HepG2 (cell line): ENCODE results near the gene METTL15. TPM values are rescaled to one million over a fixed set of nuclear protein-coding genes. Genes with fewer than 3 reads are reported as not detected.

Source experiments
- CEBPZ ChIP-seq: IDR thresholded peaks from 2 replicates; pipeline ENCODE4 v1.6.1; 2012; ENCODE audit warnings: low read length, improper control_type of control experiment
- HOXA5 ChIP-seq: sonication (generic); formaldehyde crosslinking; IDR thresholded peaks from 2 replicates; pipeline ENCODE4 v1.4.0; 2020; ENCODE audit warnings: missing genetic modification reagents
- KLF12 ChIP-seq: sonication (generic); formaldehyde crosslinking; IDR thresholded peaks from 2 replicates; pipeline ENCODE4 v1.4.0; 2020; ENCODE audit warnings: missing genetic modification reagents, borderline replicate concordance
- MED13 ChIP-seq: sonication (generic); formaldehyde crosslinking; IDR thresholded peaks from 2 replicates; pipeline ENCODE4 v1.5.0; 2020; ENCODE audit warnings: missing genetic modification reagents
- NAIF1 ChIP-seq: sonication (generic); formaldehyde crosslinking; IDR thresholded peaks from 2 replicates; pipeline ENCODE4 v1.5.0; 2020; ENCODE audit warnings: mild to moderate bottlenecking, missing genetic modification reagents, borderline replicate concordance
- SP4 ChIP-seq: sonication (generic); formaldehyde crosslinking; IDR thresholded peaks from 2 replicates; pipeline ENCODE4 v1.8.1; 2023; ENCODE audit warnings: mild to moderate bottlenecking, missing genetic modification reagents
- SUZ12 ChIP-seq: fragments of 150-350 bp; IDR thresholded peaks from 2 replicates; pipeline ENCODE4 v1.6.1; 2014; ENCODE audit warnings: low read depth, low read length
- ZKSCAN1 ChIP-seq: fragments of 150-350 bp; IDR thresholded peaks from 2 replicates; pipeline ENCODE4 v1.6.1; 2014; ENCODE audit warnings: low read length
- ZNF549 ChIP-seq: sonication (generic); formaldehyde crosslinking; IDR thresholded peaks from 2 replicates; pipeline ENCODE4 v1.5.0; 2020; ENCODE audit warnings: missing genetic modification reagents
- ZNF589 ChIP-seq: sonication (generic); formaldehyde crosslinking; conservative IDR thresholded peaks from 2 replicates; pipeline ENCODE4 v1.8.0; 2022; ENCODE audit warnings: mild to moderate bottlenecking, moderate library complexity, missing genetic modification reagents
- ZNF773 ChIP-seq: sonication (generic); formaldehyde crosslinking; IDR thresholded peaks from 2 replicates; pipeline ENCODE4 v1.4.0; 2020; ENCODE audit warnings: missing genetic modification reagents, borderline replicate concordance
- ZNF792 ChIP-seq: IDR thresholded peaks from 2 replicates; pipeline ENCODE4 v1.6.1; 2016
- polyA plus RNA-seq, 8 experiments: library from polyadenylated mRNA; depleted of rRNA in 3 of 8; stranded (reverse) in 7 of 8; unstranded in 1 of 8; fragments of >200 nt; fragmentation: Illumina TruSeq in 4 of 8; extraction: Trizol in 4 of 8; gene quantifications; 2 replicates each; pipeline versions ENCODE4 v1.2.1 to v1.2.3, GENCODE V29; 2011 to 2016; ENCODE audit warnings: low read depth in 4 of 8, missing spikeins in 1 of 8, mixed read lengths in 1 of 8; ENCODE audit not compliant: insufficient read depth in 1 of 8
- total RNA-seq, 5 experiments: library from RNA; depleted of rRNA; stranded (reverse); fragments of >200 nt; fragmentation: Illumina TruSeq; extraction: Trizol; gene quantifications; 2 replicates each; pipeline ENCODE4 v1.2.3, GENCODE V29; 2016; ENCODE audit warnings: low read depth in 1 of 5
- TF ChIP-seq, protein P1 (sequence below): sonication (generic); formaldehyde crosslinking; IDR thresholded peaks from 2 replicates; pipeline ENCODE4 v1.5.0; 2020; ENCODE audit warnings: mild to moderate bottlenecking, missing genetic modification reagents, borderline replicate concordance
- TF ChIP-seq, protein P2 (sequence below): sonication (generic); formaldehyde crosslinking; conservative IDR thresholded peaks from 2 replicates; pipeline ENCODE4 v1.4.0; 2020; ENCODE audit warnings: mild to moderate bottlenecking, missing genetic modification reagents, moderate library complexity
- TF ChIP-seq, protein P3 (sequence below): sonication (generic); formaldehyde crosslinking; IDR thresholded peaks from 2 replicates; pipeline ENCODE4 v1.9.0; 2021; ENCODE audit warnings: missing genetic modification reagents, borderline replicate concordance

Gene METTL15
- total and polyA plus RNA-seq, 2 of the 13 experiments (the other 11 are each of a cell fraction or from before 2014, with no cell fraction given): 6.5 to 14.0 TPM

DNA sequence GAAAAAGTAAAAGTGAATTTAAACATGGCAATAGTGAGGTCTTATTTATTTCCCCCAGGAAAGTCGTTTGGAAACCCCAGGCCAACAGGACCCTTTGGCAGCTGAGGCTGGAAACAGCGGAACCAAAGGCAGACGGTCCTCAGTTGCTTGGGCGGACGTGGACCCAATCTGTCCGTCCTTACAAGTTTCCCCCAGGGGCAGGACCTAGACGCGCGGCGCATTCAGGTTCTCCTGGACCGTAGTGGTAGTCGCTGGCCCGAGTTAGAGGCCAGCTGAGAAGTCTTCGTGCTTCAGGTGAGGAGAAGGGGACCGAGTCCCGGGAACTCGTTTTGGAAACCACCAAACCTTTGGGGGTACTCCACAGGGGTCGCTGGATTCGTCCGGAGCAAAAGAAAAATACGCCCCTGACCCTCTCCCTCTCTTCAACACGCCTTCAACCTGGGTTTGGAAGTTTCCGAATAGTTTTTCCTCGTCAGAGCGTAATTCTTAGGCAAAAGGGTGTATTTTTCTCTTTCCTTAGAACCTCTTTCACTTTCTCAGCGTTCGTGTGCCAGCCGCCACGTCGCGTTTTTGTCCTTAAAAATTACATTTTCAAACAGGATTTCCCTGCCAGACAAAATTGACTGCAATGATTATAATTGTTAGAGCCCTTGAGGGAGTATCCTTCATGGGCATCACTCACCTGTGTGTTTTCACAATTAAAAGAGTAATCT, 2.1 kb downstream of the METTL15 start (continued):
- TF ChIP-seq ZNF549 (no peak), ZNF792 (CRISPR knock-in tag) (peak; percentile 91), ZKSCAN1 (0 out of 2 replicates have a peak, but pooled peaks have one; percentile 47), CEBPZ (no peak), SP4 (CRISPR knock-in tag) (peak; percentile 73), MED13 (CRISPR knock-in tag) (peak; percentile 78), SUZ12 (no peak), HOXA5 (CRISPR knock-in tag) (peak; percentile 92), KLF12 (CRISPR knock-in tag) (peak; percentile 93; the same call in 1 of the 2 replicates), ZNF589 (CRISPR knock-in tag) (0 out of 2 replicates have a peak, but pooled peaks have one; percentile 32), ZNF773 (CRISPR knock-in tag) (peak; percentile 91; the same call in 1 of the 2 replicates), NAIF1 (peak; percentile 84; the same call in 1 of the 2 replicates)
- TF ChIP-seq, protein P1, sequence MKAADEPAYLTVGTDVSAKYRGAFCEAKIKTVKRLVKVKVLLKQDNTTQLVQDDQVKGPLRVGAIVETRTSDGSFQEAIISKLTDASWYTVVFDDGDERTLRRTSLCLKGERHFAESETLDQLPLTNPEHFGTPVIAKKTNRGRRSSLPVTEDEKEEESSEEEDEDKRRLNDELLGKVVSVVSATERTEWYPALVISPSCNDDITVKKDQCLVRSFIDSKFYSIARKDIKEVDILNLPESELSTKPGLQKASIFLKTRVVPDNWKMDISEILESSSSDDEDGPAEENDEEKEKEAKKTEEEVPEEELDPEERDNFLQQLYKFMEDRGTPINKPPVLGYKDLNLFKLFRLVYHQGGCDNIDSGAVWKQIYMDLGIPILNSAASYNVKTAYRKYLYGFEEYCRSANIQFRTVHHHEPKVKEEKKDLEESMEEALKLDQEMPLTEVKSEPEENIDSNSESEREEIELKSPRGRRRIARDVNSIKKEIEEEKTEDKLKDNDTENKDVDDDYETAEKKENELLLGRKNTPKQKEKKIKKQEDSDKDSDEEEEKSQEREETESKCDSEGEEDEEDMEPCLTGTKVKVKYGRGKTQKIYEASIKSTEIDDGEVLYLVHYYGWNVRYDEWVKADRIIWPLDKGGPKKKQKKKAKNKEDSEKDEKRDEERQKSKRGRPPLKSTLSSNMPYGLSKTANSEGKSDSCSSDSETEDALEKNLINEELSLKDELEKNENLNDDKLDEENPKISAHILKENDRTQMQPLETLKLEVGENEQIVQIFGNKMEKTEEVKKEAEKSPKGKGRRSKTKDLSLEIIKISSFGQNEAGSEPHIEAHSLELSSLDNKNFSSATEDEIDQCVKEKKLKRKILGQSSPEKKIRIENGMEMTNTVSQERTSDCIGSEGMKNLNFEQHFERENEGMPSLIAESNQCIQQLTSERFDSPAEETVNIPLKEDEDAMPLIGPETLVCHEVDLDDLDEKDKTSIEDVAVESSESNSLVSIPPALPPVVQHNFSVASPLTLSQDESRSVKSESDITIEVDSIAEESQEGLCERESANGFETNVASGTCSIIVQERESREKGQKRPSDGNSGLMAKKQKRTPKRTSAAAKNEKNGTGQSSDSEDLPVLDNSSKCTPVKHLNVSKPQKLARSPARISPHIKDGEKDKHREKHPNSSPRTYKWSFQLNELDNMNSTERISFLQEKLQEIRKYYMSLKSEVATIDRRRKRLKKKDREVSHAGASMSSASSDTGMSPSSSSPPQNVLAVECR (CRISPR knock-in tag): peak; percentile 95
- TF ChIP-seq, protein P2, sequence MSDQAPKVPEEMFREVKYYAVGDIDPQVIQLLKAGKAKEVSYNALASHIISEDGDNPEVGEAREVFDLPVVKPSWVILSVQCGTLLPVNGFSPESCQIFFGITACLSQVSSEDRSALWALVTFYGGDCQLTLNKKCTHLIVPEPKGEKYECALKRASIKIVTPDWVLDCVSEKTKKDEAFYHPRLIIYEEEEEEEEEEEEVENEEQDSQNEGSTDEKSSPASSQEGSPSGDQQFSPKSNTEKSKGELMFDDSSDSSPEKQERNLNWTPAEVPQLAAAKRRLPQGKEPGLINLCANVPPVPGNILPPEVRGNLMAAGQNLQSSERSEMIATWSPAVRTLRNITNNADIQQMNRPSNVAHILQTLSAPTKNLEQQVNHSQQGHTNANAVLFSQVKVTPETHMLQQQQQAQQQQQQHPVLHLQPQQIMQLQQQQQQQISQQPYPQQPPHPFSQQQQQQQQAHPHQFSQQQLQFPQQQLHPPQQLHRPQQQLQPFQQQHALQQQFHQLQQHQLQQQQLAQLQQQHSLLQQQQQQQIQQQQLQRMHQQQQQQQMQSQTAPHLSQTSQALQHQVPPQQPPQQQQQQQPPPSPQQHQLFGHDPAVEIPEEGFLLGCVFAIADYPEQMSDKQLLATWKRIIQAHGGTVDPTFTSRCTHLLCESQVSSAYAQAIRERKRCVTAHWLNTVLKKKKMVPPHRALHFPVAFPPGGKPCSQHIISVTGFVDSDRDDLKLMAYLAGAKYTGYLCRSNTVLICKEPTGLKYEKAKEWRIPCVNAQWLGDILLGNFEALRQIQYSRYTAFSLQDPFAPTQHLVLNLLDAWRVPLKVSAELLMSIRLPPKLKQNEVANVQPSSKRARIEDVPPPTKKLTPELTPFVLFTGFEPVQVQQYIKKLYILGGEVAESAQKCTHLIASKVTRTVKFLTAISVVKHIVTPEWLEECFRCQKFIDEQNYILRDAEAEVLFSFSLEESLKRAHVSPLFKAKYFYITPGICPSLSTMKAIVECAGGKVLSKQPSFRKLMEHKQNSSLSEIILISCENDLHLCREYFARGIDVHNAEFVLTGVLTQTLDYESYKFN (CRISPR knock-in tag): 0 out of 2 replicates have a peak, but pooled peaks have one; percentile 29
- TF ChIP-seq, protein P3, sequence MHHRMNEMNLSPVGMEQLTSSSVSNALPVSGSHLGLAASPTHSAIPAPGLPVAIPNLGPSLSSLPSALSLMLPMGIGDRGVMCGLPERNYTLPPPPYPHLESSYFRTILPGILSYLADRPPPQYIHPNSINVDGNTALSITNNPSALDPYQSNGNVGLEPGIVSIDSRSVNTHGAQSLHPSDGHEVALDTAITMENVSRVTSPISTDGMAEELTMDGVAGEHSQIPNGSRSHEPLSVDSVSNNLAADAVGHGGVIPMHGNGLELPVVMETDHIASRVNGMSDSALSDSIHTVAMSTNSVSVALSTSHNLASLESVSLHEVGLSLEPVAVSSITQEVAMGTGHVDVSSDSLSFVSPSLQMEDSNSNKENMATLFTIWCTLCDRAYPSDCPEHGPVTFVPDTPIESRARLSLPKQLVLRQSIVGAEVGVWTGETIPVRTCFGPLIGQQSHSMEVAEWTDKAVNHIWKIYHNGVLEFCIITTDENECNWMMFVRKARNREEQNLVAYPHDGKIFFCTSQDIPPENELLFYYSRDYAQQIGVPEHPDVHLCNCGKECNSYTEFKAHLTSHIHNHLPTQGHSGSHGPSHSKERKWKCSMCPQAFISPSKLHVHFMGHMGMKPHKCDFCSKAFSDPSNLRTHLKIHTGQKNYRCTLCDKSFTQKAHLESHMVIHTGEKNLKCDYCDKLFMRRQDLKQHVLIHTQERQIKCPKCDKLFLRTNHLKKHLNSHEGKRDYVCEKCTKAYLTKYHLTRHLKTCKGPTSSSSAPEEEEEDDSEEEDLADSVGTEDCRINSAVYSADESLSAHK (CRISPR knock-in tag): 0 out of 2 replicates have a peak, but pooled peaks have one; percentile 57
